GM08714 (cell line): ENCODE results near the gene ELF2.
"Not testable (repeated sequence)": the region's sequence is repeated elsewhere in the genome, so short reads cannot be mapped to it uniquely, and the experiment has no call there.

ENCODE experiments used
- H3K4me3 ChIP-seq: fragments of 200-500 bp; sonication (Bioruptor generic); 2 replicates; pipeline ENCODE4 v1.5.1; 2014; ENCODE audit warnings: mild to moderate bottlenecking, low read length, inconsistent platforms
- ZNF274 ChIP-seq: IDR thresholded peaks from 2 replicates; pipeline ENCODE4 v1.6.1; 2012; ENCODE audit warnings: mild to moderate bottlenecking, low read depth, low read length

Gene ELF2

GRCh38 chr4:139200102-139200501, 23.1 kb upstream of the ELF2 start:
- TF ChIP-seq ZNF274: no peak
- H3K4me3 ChIP-seq: no peak overlapping the region

- H3K4me3 ChIP-seq: not testable (repeated sequence)
Measured at GRCh38 chr4:139197214-139197613, 20.2 kb upstream of the ELF2 start.

- no peak for TF ChIP-seq ZNF274
- no peak overlapping the region for H3K4me3 ChIP-seq
Measured at GRCh38 chr4:139196462-139196861, 19.4 kb upstream of the ELF2 start.

GRCh38 chr4:139191373-139191772, 14.4 kb upstream of the ELF2 start:
- TF ChIP-seq ZNF274: no peak
- H3K4me3 ChIP-seq: no peak overlapping the region

GRCh38 chr4:139189972-139190371, 13.0 kb upstream of the ELF2 start:
- no peak for TF ChIP-seq ZNF274
- no peak overlapping the region for H3K4me3 ChIP-seq

GRCh38 chr4:139189417-139189749, 12.4 kb upstream of the ELF2 start:
- H3K4me3 ChIP-seq: no peak overlapping the region
- no peak for TF ChIP-seq ZNF274

- TF ChIP-seq ZNF274: no peak
- H3K4me3 ChIP-seq: no peak overlapping the region
Measured at GRCh38 chr4:139188648-139189416, 11.8 kb upstream of the ELF2 start.

GRCh38 chr4:139184129-139184528, 7.1 kb upstream of the ELF2 start:
- no peak for TF ChIP-seq ZNF274
- no peak overlapping the region for H3K4me3 ChIP-seq

- no peak for TF ChIP-seq ZNF274
- peak overlapping the region; percentile 66 for H3K4me3 ChIP-seq
Measured at GRCh38 chr4:139177869-139178619, 1.0 kb upstream of the ELF2 start.

GRCh38 chr4:139176302-139177048, 543 bp downstream of the ELF2 start:
- no peak for TF ChIP-seq ZNF274
- peak overlapping the region; percentile 56 for H3K4me3 ChIP-seq

- TF ChIP-seq ZNF274: no peak
- peak overlapping the region; percentile 56 for H3K4me3 ChIP-seq
Measured at GRCh38 chr4:139175646-139176301, 1.2 kb downstream of the ELF2 start.

GRCh38 chr4:139171876-139172691, 4.9 kb downstream of the ELF2 start:
- no peak overlapping the region for H3K4me3 ChIP-seq
- TF ChIP-seq ZNF274: no peak

GRCh38 chr4:139170932-139171331, 6.1 kb downstream of the ELF2 start:
- TF ChIP-seq ZNF274: no peak
- no peak overlapping the region for H3K4me3 ChIP-seq
